Left lung (tissue), 10 donors: ENCODE results near the gene CFAP90. TPM values are rescaled to one million over a fixed set of nuclear protein-coding genes. Genes with fewer than 3 reads are reported as not detected.

Experiments used
- ATAC-seq: fragments of 200-7000 bp; cut with Tn5 transposase; one replicate; pipeline ENCODE4 v1.9.1; 2020; ENCODE audit warnings: moderate library complexity
- DNase-seq, 4 donors: peaks; one replicate each; pipeline ENCODE4 v3.0.0-alpha.2; 2013 to 2020
- H3K27ac ChIP-seq, 2 donors: fragments of 200-600 bp; sonication (generic) in 1 of 2; one replicate each; pipeline versions ENCODE4 v1.5.0 to v1.8.0; 2020 to 2021
- H3K27me3 ChIP-seq, 2 donors: fragments of 200-600 bp; sonication (generic) in 1 of 2; one replicate each; pipeline versions ENCODE4 v1.5.0 to v1.8.0; 2020 to 2021
- H3K36me3 ChIP-seq, 2 donors: fragments of 200-600 bp; sonication (generic) in 1 of 2; one replicate each; pipeline versions ENCODE4 v1.5.0 to v1.8.0; 2020 to 2021
- H3K4me1 ChIP-seq, 2 donors: fragments of 200-600 bp; one replicate each; pipeline ENCODE4 v1.8.0; 2021
- H3K4me3 ChIP-seq, 2 donors: fragments of 200-600 bp; sonication (generic) in 1 of 2; one replicate each; pipeline versions ENCODE4 v1.5.0 to v1.8.0; 2020 to 2021; ENCODE audit warnings: mild to moderate bottlenecking in 1 of 2
- H3K9me3 ChIP-seq, 2 donors: fragments of 200-600 bp; sonication (generic) in 1 of 2; one replicate each; pipeline versions ENCODE4 v1.5.0 to v1.8.0; 2020 to 2021
- intact Hi-C, 2 donors: fragments of 100-400 bp; cut with DNase I; formaldehyde crosslinking; loops; one replicate each; pipeline versions ENCODE4 v1.11.2 to v1.14.2; 2022
- polyA plus RNA-seq, 6 donors: library from polyadenylated mRNA; unstranded; fragments of 120-200 nt; gene quantifications; one replicate each; pipeline ENCODE4 v1.2.1, GENCODE V29; 2013; ENCODE audit not compliant: insufficient read length in 6 of 6
- total RNA-seq, 2 donors: library from RNA; stranded (reverse); fragmentation: NEBNext Ultra II Directional; extraction: Animal tissue kit (Norgen Biotek cat#: 25700); gene quantifications; one replicate each; pipeline ENCODE4 v1.2.1, GENCODE V29; 2021
- TF ChIP-seq, protein P1 (sequence below), 2 donors: fragments of 200-600 bp; sonication (generic) in 1 of 2; IDR thresholded peaks; one replicate each; pipeline versions ENCODE4 v1.5.0 to v1.8.0; 2021; ENCODE audit warnings: antibody characterized with exemption in 2 of 2
- donor health status: DM: no; HTN: yes; CAD: no.
- donor health status: DM: no; HTN: no; CAD: no.

The CFAP90 gene
- total and polyA plus RNA-seq, 8 donors, result 0.82 to 10.5 (median 5.9) TPM

DNA sequence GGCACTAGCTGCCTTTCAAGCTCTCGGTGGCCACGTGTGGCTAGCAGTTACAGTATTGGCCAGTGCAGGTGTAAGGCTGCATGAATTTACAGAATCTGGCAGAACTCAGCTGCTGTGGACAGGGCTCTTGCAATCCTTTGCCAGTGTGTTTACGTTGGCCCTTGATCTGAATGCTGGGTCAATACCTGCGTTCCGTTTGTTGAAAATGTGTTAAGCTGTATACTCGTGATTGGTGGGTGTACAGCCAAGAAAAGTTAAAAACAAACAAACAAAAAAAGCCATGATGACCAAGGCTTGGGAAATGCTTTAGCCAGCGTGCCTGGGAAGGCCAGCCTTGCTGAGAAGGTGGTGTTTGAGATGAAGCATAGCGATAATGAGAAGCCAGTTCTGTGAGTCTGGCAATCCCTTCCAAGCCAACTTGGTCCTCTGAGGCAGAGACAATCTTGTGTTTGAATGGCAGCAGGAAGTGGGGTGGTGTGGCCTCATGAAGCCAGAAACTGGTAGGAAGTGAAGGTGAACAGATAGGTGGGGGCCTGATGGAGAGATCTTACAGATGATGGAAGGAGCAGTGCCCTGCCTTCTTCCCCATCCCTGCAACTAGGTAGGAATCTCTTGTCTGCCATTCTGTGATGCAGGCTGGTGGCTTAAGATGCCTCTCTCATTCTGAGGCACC is 820 bp upstream of the CFAP90 start:
- TF ChIP-seq, protein P1, sequence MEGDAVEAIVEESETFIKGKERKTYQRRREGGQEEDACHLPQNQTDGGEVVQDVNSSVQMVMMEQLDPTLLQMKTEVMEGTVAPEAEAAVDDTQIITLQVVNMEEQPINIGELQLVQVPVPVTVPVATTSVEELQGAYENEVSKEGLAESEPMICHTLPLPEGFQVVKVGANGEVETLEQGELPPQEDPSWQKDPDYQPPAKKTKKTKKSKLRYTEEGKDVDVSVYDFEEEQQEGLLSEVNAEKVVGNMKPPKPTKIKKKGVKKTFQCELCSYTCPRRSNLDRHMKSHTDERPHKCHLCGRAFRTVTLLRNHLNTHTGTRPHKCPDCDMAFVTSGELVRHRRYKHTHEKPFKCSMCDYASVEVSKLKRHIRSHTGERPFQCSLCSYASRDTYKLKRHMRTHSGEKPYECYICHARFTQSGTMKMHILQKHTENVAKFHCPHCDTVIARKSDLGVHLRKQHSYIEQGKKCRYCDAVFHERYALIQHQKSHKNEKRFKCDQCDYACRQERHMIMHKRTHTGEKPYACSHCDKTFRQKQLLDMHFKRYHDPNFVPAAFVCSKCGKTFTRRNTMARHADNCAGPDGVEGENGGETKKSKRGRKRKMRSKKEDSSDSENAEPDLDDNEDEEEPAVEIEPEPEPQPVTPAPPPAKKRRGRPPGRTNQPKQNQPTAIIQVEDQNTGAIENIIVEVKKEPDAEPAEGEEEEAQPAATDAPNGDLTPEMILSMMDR (IDR thresholded peaks at IDR 0.05), result no peak
- Histone ChIP-seq H3K9me3 (no peaks in the 10 kb centered on the region), H3K36me3 (no peaks in the 10 kb centered on the region), H3K27me3 (peaks cover 0 to 55% of the 10 kb centered on the region in 2 donors), H3K4me3 (no peak overlapping the region), H3K4me1 (peaks cover 0 to 14% of the 10 kb centered on the region in 2 donors), H3K27ac (no peak overlapping the region)
- intact Hi-C loops, result no loop called here
- ATAC-seq (peak; percentile 38), DNase-seq (peak in 1 of 4 donors; percentile 31)

GRCh38 chr5:7851240-7851592 is 283 bp upstream of the CFAP90 start:
- peaks cover 0 to 14% of the 10 kb centered on the region in 2 donors for H3K4me1 ChIP-seq
- intact Hi-C loops, result no loop called here

GRCh38 chr5:7849681-7850394 is 1.1 kb downstream of the CFAP90 start:
- intact Hi-C loops, result no loop called here
- Histone ChIP-seq H3K9me3 (no peaks in the 10 kb centered on the region), H3K27ac (no peak overlapping the region), H3K4me1 (peaks cover 0 to 14% of the 10 kb centered on the region in 2 donors), H3K4me3 (peak overlapping the region; percentile 15 to 41), H3K36me3 (no peaks in the 10 kb centered on the region), H3K27me3 (peaks cover 0 to 56% of the 10 kb centered on the region in 2 donors)
- ATAC-seq (peak; percentile 37), DNase-seq (peak in 2 of 4 donors; percentile 31 to 74)
- TF ChIP-seq, protein P1 (IDR thresholded peaks at IDR 0.05), result no peak

More at GRCh38 chr5:7851240-7851592, 283 bp upstream of the CFAP90 start:
- Histone ChIP-seq H3K36me3 (no peaks in the 10 kb centered on the region), H3K27ac (no peak overlapping the region), H3K9me3 (no peaks in the 10 kb centered on the region), H3K27me3 (peaks cover 0 to 56% of the 10 kb centered on the region in 2 donors), H3K4me3 (peak overlapping the region; percentile 40 to 41)
- peak; percentile 7 for ATAC-seq
- TF ChIP-seq, protein P1 (IDR thresholded peaks at IDR 0.05), result no peak
- no peak for DNase-seq

GRCh38 chr5:7848296-7848695 is 2.6 kb downstream of the CFAP90 start:
- Histone ChIP-seq H3K4me3 (no peak overlapping the region), H3K27ac (no peak overlapping the region), H3K27me3 (peaks cover 0 to 56% of the 10 kb centered on the region in 2 donors), H3K36me3 (no peaks in the 10 kb centered on the region), H3K4me1 (peaks cover 0 to 14% of the 10 kb centered on the region in 2 donors), H3K9me3 (no peaks in the 10 kb centered on the region)
- TF ChIP-seq, protein P1 (IDR thresholded peaks at IDR 0.05), result no peak
- intact Hi-C loops, result no loop called here
- no peak for DNase-seq
- ATAC-seq, result no peak

DNA sequence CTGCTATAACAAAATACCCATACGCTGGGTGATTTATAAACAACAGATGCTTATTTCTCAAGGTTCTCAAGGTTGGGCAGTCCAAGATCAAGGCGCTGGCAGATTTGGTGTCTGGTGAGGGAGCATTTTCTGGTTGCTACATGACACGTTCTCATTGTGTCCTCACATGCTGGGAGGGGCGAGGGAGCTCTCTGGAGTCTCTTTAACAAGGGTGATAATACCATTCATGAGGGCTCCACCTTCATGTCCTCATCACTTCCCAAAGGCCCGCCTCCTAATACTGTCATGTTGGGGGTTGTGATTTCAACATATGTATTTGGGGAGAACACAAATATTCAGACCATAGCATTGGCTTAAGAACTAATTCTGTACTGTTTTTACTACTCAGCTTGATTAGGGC is 4.6 kb downstream of the CFAP90 start:
- ATAC-seq, result no peak
- no peak for DNase-seq

More for the DNA sequence above, 4.6 kb downstream of the CFAP90 start:
- H3K4me3 ChIP-seq, result no peak overlapping the region
- H3K27ac ChIP-seq, result no peak overlapping the region
- peaks cover 0 to 14% of the 10 kb centered on the region in 2 donors for H3K4me1 ChIP-seq
- H3K36me3 ChIP-seq, result no peaks in the 10 kb centered on the region
- H3K27me3 ChIP-seq, result peaks cover 0 to 47% of the 10 kb centered on the region in 2 donors
- no peaks in the 10 kb centered on the region for H3K9me3 ChIP-seq
- intact Hi-C loops, result no loop called here
- TF ChIP-seq, protein P1 (IDR thresholded peaks at IDR 0.05), result no peak
